GM12878 (cell line): Measurements from ENCODE around the gene CETP. TPM values are rescaled to one million over a fixed set of nuclear protein-coding genes. Genes with fewer than 3 reads are reported as not detected.

Experiments
- BCL11A ChIP-seq: IDR thresholded peaks from 2 replicates; pipeline ENCODE4 v1.6.1; 2011; ENCODE audit warnings: low read depth, low read length
- DPF2 ChIP-seq: fragments of 450-650 bp; IDR thresholded peaks from 2 replicates; pipeline ENCODE4 v1.6.1; 2017; ENCODE audit warnings: mild to moderate bottlenecking
- FOXK2 ChIP-seq: fragments of 450-650 bp; IDR thresholded peaks from 2 replicates; pipeline ENCODE4 v1.6.1; 2017; ENCODE audit warnings: mild to moderate bottlenecking, moderate library complexity
- IKZF2 ChIP-seq, 2 experiments: fragments of 450-650 bp; IDR thresholded peaks; 2 replicates each; pipeline ENCODE4 v1.6.1; 2017; ENCODE audit warnings: mild to moderate bottlenecking in 2 of 2, moderate library complexity in 2 of 2
- IRF5 ChIP-seq: fragments of 450-650 bp; IDR thresholded peaks from 2 replicates; pipeline ENCODE4 v1.6.1; 2017; ENCODE audit warnings: borderline replicate concordance
- MTA2 ChIP-seq: fragments of 450-650 bp; IDR thresholded peaks from 2 replicates; pipeline ENCODE4 v1.6.1; 2016; ENCODE audit warnings: low read depth, mild to moderate bottlenecking, moderate library complexity
- NFYB ChIP-seq: IDR thresholded peaks from 2 replicates; pipeline ENCODE4 v1.6.1; 2011; ENCODE audit warnings: low read depth, mild to moderate bottlenecking, low read length, improper control_type of control experiment, moderate library complexity; ENCODE audit not compliant: insufficient read depth
- PBX3 ChIP-seq: IDR thresholded peaks from 2 replicates; pipeline ENCODE4 v1.6.1; 2011; ENCODE audit warnings: mild to moderate bottlenecking, low read depth, low read length, moderate library complexity; ENCODE audit not compliant: insufficient replicate concordance
- POU2F2 ChIP-seq: IDR thresholded peaks from 3 replicates; pipeline ENCODE4 v1.6.1; 2011; ENCODE audit warnings: low read depth, mild to moderate bottlenecking, low read length, borderline replicate concordance
- RELB ChIP-seq: fragments of 450-650 bp; IDR thresholded peaks from 2 replicates; pipeline ENCODE4 v1.6.1; 2017; ENCODE audit warnings: low read depth, mild to moderate bottlenecking, moderate library complexity
- SMAD5 ChIP-seq: IDR thresholded peaks from 2 replicates; pipeline ENCODE4 v1.6.1; 2016; ENCODE audit warnings: antibody characterized with exemption, low read depth
- WRNIP1 ChIP-seq: IDR thresholded peaks from 2 replicates; pipeline ENCODE4 v1.6.1; 2011; ENCODE audit warnings: low read depth, low read length, improper control_type of control experiment, borderline replicate concordance
- ZNF207 ChIP-seq: fragments of 450-650 bp; IDR thresholded peaks from 2 replicates; pipeline ENCODE4 v1.6.1; 2014; ENCODE audit warnings: antibody characterized with exemption, mild to moderate bottlenecking, borderline replicate concordance
- ZNF592 ChIP-seq: fragments of 450-650 bp; IDR thresholded peaks from 2 replicates; pipeline ENCODE4 v1.6.1; 2017; ENCODE audit warnings: mild to moderate bottlenecking, moderate library complexity
- ZNF687 ChIP-seq: fragments of 450-650 bp; IDR thresholded peaks from 2 replicates; pipeline ENCODE4 v1.6.1; 2017; ENCODE audit warnings: mild to moderate bottlenecking, moderate library complexity
- polyA plus RNA-seq, 11 experiments: library from polyadenylated mRNA; depleted of rRNA in 4 of 11; unstranded in 6 of 11; stranded (reverse) in 5 of 11; fragments of >200 nt; fragmentation: Nextera tagmentation in 4 of 11; fragmentation: Illumina TruSeq in 1 of 11; extraction: Ambion mirVana in 4 of 11; extraction: Trizol in 1 of 11; gene quantifications; 1 replicate in 1 of 11; 2 replicates in 10 of 11; pipeline versions ENCODE4 v1.2.1 to v1.2.3, GENCODE V29; 2011 to 2016; ENCODE audit warnings: inconsistent platforms in 2 of 11, missing spikeins in 2 of 11, low read depth in 1 of 11
- total RNA-seq, 4 experiments: library from RNA; depleted of rRNA in 3 of 4; stranded (reverse); fragments of >200 nt in 3 of 4; fragmentation: Illumina TruSeq in 1 of 4; extraction: Trizol in 1 of 4; gene quantifications; 2 replicates each; pipeline versions ENCODE4 v1.2.1 to v1.2.3, GENCODE V29; 2013 to 2021

CETP gene
- total and polyA plus RNA-seq, 10 of the 15 experiments (the other 5 are each of a cell fraction or from before 2014, with no cell fraction given): 1.2 to 6.4 (median 2.1) TPM

- TF ChIP-seq ZNF687: peak; percentile 87
- peak; percentile 91; the same call in 2 of the 3 replicates for TF ChIP-seq POU2F2
- TF ChIP-seq DPF2: 0 out of 2 replicates have a peak, but pooled peaks have one; percentile 60
- TF ChIP-seq WRNIP1: no peak
- TF ChIP-seq MTA2: peak; percentile 36
- peak; percentile 38; the same call in 1 of the 2 replicates for TF ChIP-seq RELB
- TF ChIP-seq SMAD5: no peak
- 0 out of 2 replicates have a peak, but pooled peaks have one; percentile 4 for TF ChIP-seq NFYB
- peak in 1 of 2 experiments; percentile 33; a peak in 2 of 4 replicates for TF ChIP-seq IKZF2 (IDR thresholded peaks at IDR 0.05)
- TF ChIP-seq FOXK2: no peak
- TF ChIP-seq PBX3: no peak
- no peak for TF ChIP-seq BCL11A
- no peak for TF ChIP-seq IRF5
- TF ChIP-seq ZNF592: peak; percentile 50; the same call in 1 of the 2 replicates
- TF ChIP-seq ZNF207: no peak
Measured at GRCh38 chr16:57004387-57005250, 42.9 kb downstream of the CETP start (continued).
